Activated T-cell treated with anti-CD3 and anti-CD28 coated beads, Interleukin-2, amount 50 U/mL, for 4 hours (primary cell): ENCODE results near the gene PWP2. TPM values are rescaled to one million over a fixed set of nuclear protein-coding genes. Genes with fewer than 3 reads are reported as not detected.

Experiments
- total RNA-seq, 3 donors: library from RNA; stranded (reverse); gene quantifications; one replicate each; pipeline ENCODE4 v1.2.1, GENCODE V29; 2021

PWP2 gene
- total RNA-seq, 3 donors from 2014 or later = 24.6 to 145 (median 27.1) TPM

Other genes starting within 250 kb of the PWP2 start
- gene AGPAT3, start 242.2 kb upstream of the PWP2 start, total RNA-seq = 100 to 1,000 TPM in 2 of 3 donors, 10 to 100 TPM in 1; 97.4 to 122 (median 117) TPM
- gene TRAPPC10, start 95.1 kb upstream of the PWP2 start, total RNA-seq = 10 to 100 TPM; 43.0 to 48.1 (median 44.8) TPM
- gene GATD3, start 26.3 kb downstream of the PWP2 start, total RNA-seq = 10 to 100 TPM in 1 of 3 donors, 1 to 10 TPM in 2; 7.3 to 63.8 (median 9.3) TPM
- 1 to 10 TPM; 2.4 to 3.6 (median 2.9) TPM for gene ICOSLG, start 133.5 kb downstream of the PWP2 start, total RNA-seq
- gene DNMT3L, start 154.5 kb downstream of the PWP2 start, total RNA-seq = not detected
- gene AIRE, start 178.5 kb downstream of the PWP2 start, total RNA-seq = not detected
- gene PFKL, start 192.7 kb downstream of the PWP2 start, total RNA-seq = 100 to 1,000 TPM; 102 to 122 (median 116) TPM
- 10 to 100 TPM; 30.2 to 32.7 (median 30.5) TPM for gene CFAP410, start 232.0 kb downstream of the PWP2 start, total RNA-seq
- gene TRPM2, start 246.2 kb downstream of the PWP2 start, total RNA-seq = 10 to 100 TPM in 1 of 3 donors, 1 to 10 TPM in 1, under 1 TPM in 1; 0.95 to 21.6 (median 2.5) TPM